GM18508 (cell line): ENCODE measurements around the gene ERC1.

Experiments
- ATAC-seq: cut with Tn5 transposase; IDR thresholded peaks from one replicate; pipeline ENCODE4 v1.9.1; 2021; ENCODE audit warnings: moderate number of reproducible peaks; ENCODE audit not compliant: insufficient read depth, unreplicated experiment

ERC1 gene

DNA sequence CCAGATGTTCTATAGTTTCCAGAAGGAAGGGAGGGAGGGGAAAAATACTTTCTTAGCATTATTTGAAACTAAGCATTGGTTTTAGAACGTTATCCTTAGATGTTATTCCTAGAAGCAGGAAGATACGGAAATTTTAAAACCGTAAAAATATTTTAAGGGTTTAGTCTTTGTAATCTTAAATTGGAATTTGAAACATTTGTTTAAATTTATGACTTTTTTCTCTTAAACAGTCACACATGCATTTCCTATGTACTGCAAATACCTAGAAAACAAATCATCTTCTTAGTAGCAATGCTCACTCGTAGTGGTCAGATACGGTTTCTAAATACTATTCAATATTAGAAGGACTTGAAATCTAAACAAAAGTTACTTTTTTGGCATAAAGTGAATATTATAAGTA, 282.0 kb downstream of the ERC1 start:
- ATAC-seq, result no peak

- no peak for ATAC-seq
Measured at GRCh38 chr12:1277905-1278304, 286.9 kb downstream of the ERC1 start.

DNA sequence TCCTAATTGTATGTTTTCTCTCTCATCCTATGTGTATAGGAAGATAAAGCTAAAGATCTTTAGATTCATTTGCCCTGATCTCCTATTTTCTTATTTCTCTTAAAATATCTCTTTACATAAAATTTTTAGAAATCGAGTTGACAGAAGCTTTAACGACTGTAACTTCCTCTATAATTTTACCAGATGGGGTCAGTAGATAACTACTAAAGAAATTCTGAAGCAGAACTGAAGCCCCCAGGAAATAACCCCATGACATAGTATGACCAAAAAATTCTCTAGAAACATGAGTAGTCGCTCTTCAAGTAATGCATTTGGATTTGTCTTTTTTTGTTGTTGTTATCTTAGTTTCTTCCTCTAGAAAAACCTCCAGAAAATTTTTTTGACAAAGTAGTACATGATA, 288.0 kb downstream of the ERC1 start:
- no peak for ATAC-seq

DNA sequence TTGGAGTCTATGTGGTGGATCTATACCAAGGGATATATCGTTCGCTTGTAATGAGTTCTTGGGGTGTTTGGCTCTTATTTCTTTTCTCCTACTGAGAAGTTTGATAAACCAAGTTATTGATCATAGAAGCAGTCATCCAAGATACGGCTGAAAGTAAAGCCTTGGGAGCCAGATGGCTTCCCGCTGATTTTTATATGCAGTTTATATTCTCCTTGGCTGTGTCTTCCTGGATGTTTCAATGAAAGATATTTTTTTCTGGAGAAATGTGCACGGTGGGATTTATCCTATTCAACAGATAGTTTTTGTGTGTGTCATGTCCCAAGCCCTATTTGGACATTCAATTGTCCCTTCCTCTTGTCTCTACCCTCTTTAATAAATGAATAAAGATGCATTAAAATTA, 289.0 kb downstream of the ERC1 start:
- ATAC-seq, result no peak

DNA sequence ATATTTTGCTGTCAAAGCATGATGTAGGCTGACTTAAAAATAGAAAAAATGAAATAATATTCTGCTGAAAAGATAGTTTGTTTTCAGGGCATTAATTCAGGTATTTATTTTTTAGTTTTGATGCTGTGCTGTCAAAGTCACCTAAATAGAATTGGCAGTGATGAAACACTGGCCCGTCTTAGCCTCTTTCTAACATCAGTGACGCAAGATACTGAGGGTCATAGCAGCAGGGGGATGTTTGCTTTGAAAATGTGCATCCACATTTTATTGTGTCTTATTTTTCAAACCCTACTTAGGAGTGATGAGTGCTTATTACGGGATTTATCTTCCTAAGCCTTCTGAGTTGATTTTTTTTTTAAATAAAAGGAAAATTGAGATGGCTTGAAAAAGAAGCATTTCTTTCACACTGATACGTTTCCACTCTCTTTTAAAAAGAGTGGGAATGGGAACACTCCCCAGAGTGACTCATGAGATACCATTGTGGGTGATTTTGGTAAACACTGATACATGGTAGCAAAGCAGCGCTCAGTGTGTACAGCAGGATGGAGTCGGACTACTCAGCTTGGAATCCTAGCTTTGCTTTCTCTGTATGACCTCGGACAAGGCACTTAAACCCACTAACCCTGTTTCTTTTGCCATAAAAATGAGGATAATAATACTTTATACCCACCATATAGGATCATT, 290.8 kb downstream of the ERC1 start:
- no peak for ATAC-seq

- no peak for ATAC-seq
Measured at GRCh38 chr12:1282670-1283315, 291.8 kb downstream of the ERC1 start.

GRCh38 chr12:1283316-1283715, 292.3 kb downstream of the ERC1 start:
- ATAC-seq, result no peak

DNA sequence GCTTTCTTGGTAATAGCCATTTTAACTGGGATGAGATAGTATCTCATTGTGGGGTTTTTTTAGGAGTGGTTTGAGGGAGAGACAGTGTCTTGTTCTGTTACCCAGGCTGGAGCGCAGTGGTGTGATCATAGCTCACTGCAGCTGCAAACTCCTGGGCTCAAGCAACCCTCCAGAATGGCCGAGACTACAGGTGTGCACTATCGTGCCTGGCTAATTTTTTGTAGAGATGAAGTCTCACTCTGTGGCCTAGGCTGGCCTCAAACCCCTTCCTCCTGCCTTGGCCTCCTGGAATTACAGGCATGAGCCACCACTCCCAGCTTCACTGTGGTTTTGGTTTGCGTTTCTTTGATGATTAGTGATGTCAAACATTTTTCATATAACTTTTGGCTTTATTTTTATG, 293.6 kb downstream of the ERC1 start:
- ATAC-seq, result no peak

DNA sequence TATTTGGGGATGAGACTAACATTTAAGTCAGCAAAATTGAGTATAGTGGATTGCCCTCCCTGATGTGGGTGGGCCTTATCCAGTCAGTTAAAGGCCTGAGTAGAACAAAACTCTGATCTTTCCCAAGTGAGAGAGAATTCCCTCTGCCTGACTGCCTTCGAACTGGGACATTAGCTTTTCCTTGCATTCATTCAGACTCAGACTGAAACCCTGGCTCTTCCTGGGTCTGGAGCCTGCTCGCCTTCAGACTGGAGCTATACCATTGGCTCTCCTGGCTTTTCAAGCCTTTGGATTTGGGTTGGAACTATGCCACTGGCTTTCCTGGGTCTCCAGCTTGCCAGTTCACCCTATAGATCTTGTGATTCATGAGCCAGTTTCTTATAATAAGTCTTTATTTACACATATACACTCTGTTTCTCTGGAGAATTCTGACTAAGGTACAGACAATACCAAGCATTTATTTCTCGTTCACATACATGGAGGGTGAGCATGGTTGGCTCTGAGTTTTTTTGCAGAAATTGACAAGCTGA, 296.5 kb downstream of the ERC1 start:
- no peak for ATAC-seq

GRCh38 chr12:1288333-1288732, 297.3 kb downstream of the ERC1 start:
- ATAC-seq, result no peak

DNA sequence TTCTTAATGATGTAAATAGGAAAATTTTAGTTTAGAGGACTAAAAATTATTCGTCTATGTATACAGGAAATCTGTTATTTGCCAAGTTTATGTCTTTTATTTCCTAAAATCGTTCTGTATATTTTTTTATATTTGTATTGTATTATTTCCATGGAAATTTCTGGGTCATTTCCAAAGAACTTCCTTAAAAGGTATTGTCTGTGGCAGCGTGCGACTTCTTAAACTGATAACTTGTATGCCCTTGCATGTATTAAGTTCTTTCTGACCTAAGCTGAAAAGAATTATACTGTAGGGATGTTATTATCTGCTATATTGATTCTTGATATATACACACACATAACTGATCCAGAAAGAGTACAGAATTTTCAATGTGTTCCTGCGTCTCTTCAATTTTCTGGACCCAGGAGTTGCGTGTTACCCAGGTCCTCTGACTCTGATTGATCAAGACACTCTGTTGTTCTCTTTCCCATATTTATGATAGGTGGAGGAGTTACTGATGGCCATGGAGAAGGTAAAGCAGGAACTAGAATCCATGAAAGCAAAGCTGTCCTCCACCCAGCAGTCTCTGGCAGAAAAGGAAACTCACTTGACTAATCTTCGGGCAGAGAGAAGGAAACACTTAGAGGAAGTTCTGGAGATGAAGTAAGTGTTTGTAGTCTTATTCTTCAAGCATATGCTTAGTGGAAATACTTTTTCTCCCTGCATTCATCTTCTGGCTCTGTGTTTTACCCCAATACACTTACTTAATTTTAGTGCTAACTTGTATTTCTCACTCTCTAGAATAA, 298.5 kb downstream of the ERC1 start:
- ATAC-seq, result no peak

DNA sequence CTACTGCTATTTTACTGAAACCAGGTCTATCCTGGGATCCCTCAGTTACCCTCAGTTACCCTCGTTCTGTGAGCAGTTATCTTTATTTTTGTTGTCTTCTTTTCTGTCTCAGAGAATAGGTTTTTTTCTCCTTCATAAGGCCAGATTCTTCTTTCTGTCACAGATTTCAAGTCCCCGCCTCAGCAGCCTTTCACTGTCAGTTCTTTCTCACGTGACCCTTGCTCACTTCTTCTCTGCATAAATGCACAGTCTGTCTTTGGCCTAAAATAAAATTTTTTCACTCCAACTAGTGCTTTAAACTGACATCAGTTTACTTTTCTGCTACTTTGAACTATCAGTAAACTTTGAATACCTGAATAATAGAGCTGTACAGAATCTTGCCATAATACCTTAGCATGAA, 299.7 kb downstream of the ERC1 start:
- ATAC-seq, result no peak

- ATAC-seq, result no peak
Measured at GRCh38 chr12:1291601-1292332, 300.7 kb downstream of the ERC1 start.

DNA sequence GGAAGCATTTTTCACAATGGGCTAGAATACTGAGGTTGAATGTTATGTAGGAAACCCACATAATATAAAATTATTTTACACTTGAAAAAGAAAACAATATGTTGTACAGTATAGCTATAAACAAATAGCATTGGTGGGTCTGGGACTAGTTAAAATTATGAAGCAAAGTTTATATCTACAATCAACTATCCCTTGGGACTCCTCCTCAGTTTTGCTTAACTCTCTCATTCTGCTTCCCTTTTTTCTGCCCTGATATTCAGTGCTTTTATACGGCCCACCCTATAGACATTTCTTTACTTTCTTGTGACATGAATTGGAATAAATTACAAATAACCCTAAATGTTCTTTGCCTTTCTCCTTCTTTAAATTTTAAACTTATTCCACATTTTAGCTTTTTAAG, 302.9 kb downstream of the ERC1 start:
- no peak for ATAC-seq

DNA sequence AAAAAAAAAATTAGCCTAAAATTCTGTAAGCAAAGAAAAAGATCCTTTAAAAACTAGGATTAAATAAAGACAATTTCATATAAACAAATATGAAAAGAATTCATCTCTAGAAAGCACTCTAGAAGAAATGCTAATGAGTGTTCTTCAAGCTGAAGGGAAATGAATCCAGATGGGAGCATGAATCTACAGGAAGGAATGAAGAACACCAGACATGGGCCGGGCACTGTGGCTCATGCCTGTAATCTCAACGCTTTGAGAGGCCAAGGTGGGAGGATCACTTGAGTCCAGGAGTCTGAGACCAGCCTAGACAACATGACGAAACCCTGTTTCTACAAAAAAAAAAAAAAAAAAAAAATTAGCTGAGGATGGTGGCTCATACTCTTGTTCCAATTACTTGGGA, 306.2 kb downstream of the ERC1 start:
- no peak for ATAC-seq

- ATAC-seq, result no peak
Measured at GRCh38 chr12:1297639-1298175, 306.7 kb downstream of the ERC1 start.

GRCh38 chr12:1300460-1300859, 309.4 kb downstream of the ERC1 start:
- ATAC-seq, result no peak

DNA sequence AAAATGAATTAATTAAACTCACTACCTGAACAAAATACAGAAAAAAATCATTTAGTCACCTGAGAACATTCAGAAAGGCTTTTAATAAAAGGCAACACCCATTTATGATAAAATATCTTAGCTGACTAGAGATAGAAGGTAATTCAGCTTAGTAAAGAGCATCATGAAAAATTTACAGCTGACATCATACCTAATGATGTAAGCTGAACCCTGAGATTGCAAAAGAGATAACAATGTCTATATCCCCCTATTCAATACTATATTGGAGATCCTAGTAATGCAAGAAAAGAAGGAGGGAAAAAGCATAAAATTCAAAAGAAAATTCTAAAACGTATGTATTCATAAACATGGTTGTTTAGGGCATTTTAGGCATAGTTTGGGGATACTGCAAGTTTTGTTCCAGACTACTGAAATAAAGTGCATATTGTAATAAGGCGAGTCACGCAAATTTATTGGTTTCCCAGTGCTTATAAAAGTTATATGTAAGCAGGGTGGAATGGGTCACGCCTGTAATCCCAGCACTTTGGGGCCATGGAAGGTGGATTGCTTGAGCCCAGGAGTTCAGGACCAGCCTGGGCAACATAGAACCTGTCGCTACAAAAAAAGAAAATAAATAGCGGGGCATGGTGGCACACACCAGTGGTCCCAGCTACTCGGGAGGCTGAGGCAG, 311.3 kb downstream of the ERC1 start:
- ATAC-seq, result no peak

GRCh38 chr12:1305063-1305434, 314.0 kb downstream of the ERC1 start:
- no peak for ATAC-seq
